Measurements from ENCODE around the gene GRIN3B. TPM values are rescaled to one million over a fixed set of nuclear protein-coding genes. Genes with fewer than 3 reads are reported as not detected.
A peak's percentile ranks its signal among the peaks of the same experiment; 100 is the strongest.
"Not testable (repeated sequence)": the region's sequence is repeated elsewhere in the genome, so short reads cannot be mapped to it uniquely, and the experiment has no call there.

GRIN3B gene
- total RNA-seq, 4 donors from 2014 or later: not detected

GRCh38 chr19:1019980-1020867 lies 20.0 kb downstream of the GRIN3B start:
- WGBS, 2 donors: 1 to 2% methylated on average over 38 to 59 of the region's 60 CpGs
- H3K4me3 ChIP-seq (ENCODE audit: low read depth, poor library complexity, severe bottlenecking): peak overlapping the region; percentile 61
- TF ChIP-seq POLR2A (IDR thresholded peaks at IDR 0.05) (no peak), CTCF (IDR thresholded peaks at IDR 0.05) (no peak)
- no peak for DNase-seq (ENCODE audit: low spot score in 2 of 2)
- intact Hi-C loops (cut with DNase I; ENCODE audit: low total_unique reads): no loop called here

- 0% methylated on average over 42 to 51 of the region's 68 CpGs for WGBS, 2 donors
- DNase-seq (ENCODE audit: low spot score in 2 of 2): peak; percentile 96 to 99
- intact Hi-C loops (cut with DNase I; ENCODE audit: low total_unique reads): no loop called here
These were observed 20.7 kb downstream of the GRIN3B start, which contains the start of gene TMEM259 for GRCh38 chr19:1020868-1021425. Gene TMEM259 (minus strand): TSS chr19:1021123. CDS start chr19:1020996, 127 bp downstream.

GRCh38 chr19:1023883-1024188 lies 23.6 kb downstream of the GRIN3B start:
- H3K4me3 ChIP-seq (ENCODE audit: low read depth, poor library complexity, severe bottlenecking); intact Hi-C loops (cut with DNase I; ENCODE audit: low total_unique reads); DNase-seq (ENCODE audit: low spot score in 2 of 2): not testable (repeated sequence)
- 80 to 85% methylated on average over 5 of the region's 5 CpGs for WGBS, 2 donors

More at GRCh38 chr19:1020868-1021425, 20.7 kb downstream of the GRIN3B start, which contains the start of gene TMEM259:
- TF ChIP-seq POLR2A (IDR thresholded peaks at IDR 0.05) (peak in 1 of 2 donors; percentile 33), CTCF (IDR thresholded peaks at IDR 0.05) (no peak)
- H3K4me3 ChIP-seq (ENCODE audit: low read depth, poor library complexity, severe bottlenecking): peak within 1 kb of the TSS; percentile 61

- DNase-seq (ENCODE audit: low spot score in 2 of 2); H3K4me3 ChIP-seq (ENCODE audit: low read depth, poor library complexity, severe bottlenecking); intact Hi-C loops (cut with DNase I; ENCODE audit: low total_unique reads): not testable (repeated sequence)
- 80 to 83% methylated on average over 6 of the region's 6 CpGs for WGBS, 2 donors
These were observed 24.9 kb downstream of the GRIN3B start for GRCh38 chr19:1025080-1025479.

- 5 to 16% methylated on average over 18 to 52 of the region's 63 CpGs for WGBS, 2 donors
- DNase-seq (ENCODE audit: low spot score in 2 of 2): peak; percentile 76 to 96
- intact Hi-C loops (cut with DNase I; ENCODE audit: low total_unique reads): no loop called here
- H3K4me3 ChIP-seq (ENCODE audit: low read depth, poor library complexity, severe bottlenecking): peak within 1 kb of the TSS; percentile 73
- TF ChIP-seq CTCF (IDR thresholded peaks at IDR 0.05): no peak
- peak in 1 of 2 donors; percentile 46 for TF ChIP-seq POLR2A (IDR thresholded peaks at IDR 0.05)
These were observed 26.0 kb downstream of the GRIN3B start, which contains the start of gene CNN2 for GRCh38 chr19:1025960-1026782. Gene CNN2 (plus strand): TSS chr19:1026608. CDS start chr19:1026662, 54 bp downstream.

GRCh38 chr19:1026783-1027649 lies 26.8 kb downstream of the GRIN3B start:
- peak overlapping the region; percentile 73 for H3K4me3 ChIP-seq (ENCODE audit: low read depth, poor library complexity, severe bottlenecking)
- TF ChIP-seq CTCF (IDR thresholded peaks at IDR 0.05) (no peak), POLR2A (IDR thresholded peaks at IDR 0.05) (no peak)
- DNase-seq (ENCODE audit: low spot score in 2 of 2): no peak
- 0 to 3% methylated on average over 25 to 32 of the region's 36 CpGs for WGBS, 2 donors
- intact Hi-C loops (cut with DNase I; ENCODE audit: low total_unique reads): no loop called here

Measured in lower leg skin (tissue), 4 donors.